Endometrial microvascular endothelial cells (primary cell): ENCODE data around the gene JAZF1. TPM values are rescaled to one million over a fixed set of nuclear protein-coding genes. Genes with fewer than 3 reads are reported as not detected.

ENCODE experiments used
- in situ Hi-C: cut with HindIII; loops from 2 replicates; pipeline ENCODE4 v1.10.0; 2017; ENCODE audit warnings: low sequenced_read_pairs, low pct_unique_long_range_greater_than_20kb; ENCODE audit errors: inconsistent ontology term
- total RNA-seq: library from RNA; depleted of rRNA; stranded (reverse); fragments of >200 nt; gene quantifications from one replicate; pipeline ENCODE4 v1.2.3, GENCODE V29; 2015; ENCODE audit errors: inconsistent ontology term

Gene JAZF1
- total RNA-seq, 1 donor from 2014 or later = 8.9 TPM

- in situ Hi-C loops = no loop called here
Measured at GRCh38 chr7:28170701-28171100, 9.9 kb downstream of the JAZF1 start.

GRCh38 chr7:28169230-28169629 is 11.4 kb downstream of the JAZF1 start:
- in situ Hi-C loops = no loop called here

DNA sequence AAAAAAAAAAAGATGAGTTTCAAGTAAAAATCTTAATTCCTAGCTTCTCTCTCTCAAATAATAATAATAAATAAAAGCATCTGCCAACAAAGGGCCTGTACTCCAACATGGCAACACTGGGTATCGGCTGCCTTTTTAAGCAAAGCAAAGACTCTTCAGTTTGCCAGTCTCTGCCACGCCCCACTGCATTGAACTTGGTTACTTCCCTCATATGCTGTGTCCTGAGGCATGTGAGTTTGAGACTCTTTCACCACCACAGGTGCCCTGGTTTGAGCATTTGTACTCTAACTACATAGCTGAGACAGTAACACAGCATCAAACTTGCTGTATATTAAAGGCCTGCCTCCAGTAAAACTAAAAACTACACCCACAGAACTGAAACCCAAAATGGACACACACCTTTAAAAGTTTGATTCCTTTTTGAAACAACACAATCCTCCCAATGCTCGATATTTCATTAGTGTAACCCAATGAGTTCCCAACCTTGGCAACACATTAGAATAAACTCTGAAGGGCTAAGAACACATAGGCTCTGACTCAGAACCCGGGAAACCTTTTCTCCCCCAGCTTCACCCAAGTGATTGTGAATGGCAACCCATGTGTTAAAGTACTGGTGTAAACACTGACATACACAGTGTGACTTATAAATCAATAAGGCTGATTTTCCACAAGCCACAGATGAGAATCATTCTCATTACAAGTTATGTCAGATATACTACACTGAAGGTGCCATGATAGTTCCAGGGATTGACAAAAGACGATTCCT is 12.0 kb downstream of the JAZF1 start:
- in situ Hi-C loops = no loop called here

DNA sequence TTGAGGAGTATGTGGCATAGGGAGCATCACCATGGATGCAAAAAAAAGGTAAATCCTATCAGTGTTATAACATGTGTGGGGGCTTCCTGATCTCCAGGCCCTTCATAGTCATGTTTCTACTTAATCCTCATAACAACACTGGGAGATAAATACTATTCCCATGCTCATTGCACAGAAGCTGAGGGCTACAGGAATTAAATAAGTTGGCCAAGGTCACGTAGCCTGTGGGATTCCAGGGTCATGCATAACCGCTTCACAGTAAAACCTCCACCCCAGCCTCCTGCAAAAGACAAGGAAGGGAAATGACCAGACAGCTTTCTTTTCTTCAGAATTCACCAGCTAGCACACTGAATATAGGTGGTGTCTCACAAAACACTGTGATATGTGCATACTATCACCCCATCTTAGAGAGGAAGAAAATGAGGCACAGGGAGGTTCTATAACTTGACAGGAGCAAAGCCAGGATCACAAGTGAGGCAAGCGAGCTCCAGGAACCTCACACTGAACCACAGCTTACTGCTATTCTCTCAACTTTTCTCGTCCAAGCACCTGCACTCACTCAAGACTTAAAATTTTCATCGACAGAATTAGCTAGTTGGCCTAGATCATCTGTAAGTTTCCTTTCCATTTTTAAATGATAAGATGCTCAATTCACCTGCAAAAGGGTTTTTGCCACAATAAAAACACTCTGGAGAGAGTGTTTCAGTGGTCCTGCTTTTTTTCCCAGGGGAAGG is 13.4 kb downstream of the JAZF1 start:
- in situ Hi-C loops = no loop called here

- in situ Hi-C loops = no loop called here
Measured at GRCh38 chr7:28165961-28166955, 14.3 kb downstream of the JAZF1 start.

DNA sequence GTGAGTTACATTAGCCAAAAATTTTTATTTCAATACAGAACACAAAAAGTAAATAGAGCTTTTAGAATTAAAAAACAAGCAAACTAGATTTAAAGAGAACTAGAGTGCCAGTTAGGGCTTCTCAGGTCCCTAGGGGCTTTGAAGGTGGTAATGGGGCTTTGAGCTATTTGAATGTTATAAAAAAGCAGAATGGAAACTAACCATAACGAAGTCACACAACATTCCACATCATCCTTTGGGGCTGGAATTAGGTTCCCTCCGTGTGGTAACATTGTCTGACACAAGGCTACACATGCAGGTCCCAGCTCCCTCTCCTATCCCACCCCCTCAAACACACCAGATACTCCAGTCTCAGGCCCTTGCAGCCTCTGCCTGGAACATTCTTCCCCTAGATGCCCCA is 15.3 kb downstream of the JAZF1 start:
- in situ Hi-C loops = no loop called here

GRCh38 chr7:28163949-28164348 is 16.6 kb downstream of the JAZF1 start:
- in situ Hi-C loops = no loop called here

DNA sequence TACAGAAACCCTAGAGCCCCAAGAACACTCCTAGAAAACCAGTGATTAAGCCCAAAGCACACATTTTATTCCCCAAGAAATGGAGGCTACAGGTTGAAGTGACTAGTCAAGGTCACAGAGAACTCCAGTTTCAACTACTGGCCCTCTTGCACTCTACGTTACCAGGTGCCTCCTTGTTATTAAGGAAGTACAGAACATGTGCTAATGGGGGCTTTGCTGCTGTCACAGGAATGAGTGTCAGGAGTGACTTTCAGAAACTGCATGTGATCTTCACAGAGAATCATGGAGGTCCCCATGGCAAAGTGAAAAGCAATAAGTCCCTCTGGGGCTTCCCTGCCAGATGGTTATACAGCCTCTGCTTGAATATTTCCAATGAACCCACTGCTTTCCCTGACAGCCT is 19.3 kb downstream of the JAZF1 start:
- in situ Hi-C loops = no loop called here

DNA sequence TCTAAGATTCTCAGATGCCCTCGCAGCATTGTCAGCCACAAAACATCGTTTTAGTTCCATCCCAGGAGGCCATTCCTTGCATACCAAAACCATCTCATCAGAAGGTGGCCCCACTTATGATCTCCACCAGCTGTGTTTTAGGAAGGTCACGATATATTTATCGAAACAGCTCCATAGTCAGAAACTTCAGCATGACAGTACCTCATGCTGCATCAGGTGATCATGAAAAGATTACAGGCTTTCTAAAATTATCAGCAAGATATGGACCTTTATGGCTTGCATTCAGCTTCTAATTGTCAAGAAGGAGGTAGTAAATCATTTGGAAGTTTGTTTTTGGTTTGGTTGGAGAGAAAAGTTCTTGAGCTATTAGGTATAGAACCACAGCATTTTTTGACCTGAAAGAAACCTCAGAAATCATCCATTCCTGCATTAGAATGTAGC is 20.0 kb downstream of the JAZF1 start:
- in situ Hi-C loops = no loop called here

DNA sequence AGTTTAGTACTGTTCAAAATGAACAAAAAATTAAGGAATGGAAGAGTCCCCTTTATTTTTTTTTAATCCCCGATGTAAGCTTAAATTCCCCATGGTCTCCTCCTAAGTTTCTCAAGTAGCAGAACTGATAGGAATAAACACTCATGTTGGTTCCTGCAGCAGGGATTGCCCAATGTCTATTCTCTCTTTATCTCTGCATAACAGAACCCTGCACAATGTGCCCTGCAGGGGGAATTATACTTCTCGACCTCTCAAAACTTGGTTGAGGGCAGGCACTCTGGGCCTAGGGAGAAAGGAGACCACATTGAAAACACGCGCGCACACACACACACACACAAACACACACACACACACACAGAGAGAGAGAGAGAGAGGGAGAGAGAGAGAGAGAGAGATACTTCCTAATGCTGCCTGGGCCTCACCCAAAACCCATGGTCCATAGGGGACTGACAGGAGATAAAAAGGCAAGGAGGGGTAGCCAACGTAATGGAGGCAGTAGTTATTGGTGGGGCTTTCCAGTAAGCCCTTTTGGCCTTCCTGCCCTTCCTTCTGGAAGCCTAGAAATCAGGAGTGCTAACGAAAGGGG is 22.7 kb downstream of the JAZF1 start:
- in situ Hi-C loops = no loop called here

DNA sequence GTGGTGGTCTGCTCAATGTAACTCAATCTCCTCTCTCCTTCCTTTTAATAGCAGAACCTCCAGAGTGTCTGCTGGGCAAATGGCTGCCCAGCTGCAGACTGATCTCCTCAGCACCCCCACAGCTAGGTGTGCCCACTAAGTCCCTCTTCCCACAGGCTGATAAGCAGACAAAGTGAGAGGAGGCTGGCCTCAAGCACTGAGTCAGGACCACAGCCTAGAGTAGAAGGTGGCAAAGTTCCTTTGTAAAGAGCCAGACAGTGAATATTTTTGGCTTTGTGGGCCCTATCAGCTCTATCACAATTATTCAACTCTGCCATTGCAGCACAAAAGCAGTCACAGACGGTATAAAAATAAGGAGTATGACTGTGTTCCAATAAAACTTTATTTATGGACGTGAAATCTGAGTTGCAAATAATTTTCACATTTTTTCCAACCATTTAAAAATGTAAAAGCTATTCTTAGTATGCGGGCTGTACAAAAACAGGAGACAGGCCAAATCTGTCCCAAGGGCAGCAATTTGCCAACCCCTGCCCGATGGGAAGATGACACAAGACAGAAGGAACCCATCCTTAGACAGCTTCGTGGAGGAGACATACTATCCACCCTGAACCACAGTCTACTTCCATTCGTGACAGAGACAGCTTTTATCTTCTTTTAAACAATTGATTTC is 23.4 kb downstream of the JAZF1 start:
- in situ Hi-C loops = no loop called here

- in situ Hi-C loops = no loop called here
Measured at GRCh38 chr7:28156401-28156800, 24.2 kb downstream of the JAZF1 start.

- in situ Hi-C loops = no loop called here
Measured at GRCh38 chr7:28155964-28156363, 24.6 kb downstream of the JAZF1 start.

GRCh38 chr7:28155019-28155660 is 25.5 kb downstream of the JAZF1 start:
- in situ Hi-C loops = no loop called here

- in situ Hi-C loops = no loop called here
Measured at GRCh38 chr7:28152594-28152993, 28.0 kb downstream of the JAZF1 start.

GRCh38 chr7:28151965-28152364 is 28.6 kb downstream of the JAZF1 start:
- in situ Hi-C loops = no loop called here

- in situ Hi-C loops = no loop called here
Measured at GRCh38 chr7:28149291-28150101, 31.1 kb downstream of the JAZF1 start.
